Mesenchymal stem cell (in vitro differentiated cells and primary cell): ENCODE results near the gene CUEDC1.

Experiments used
- DNase-seq: peaks from one replicate; pipeline ENCODE4 v3.0.0-alpha.2; 2013
- H2AFZ ChIP-seq: one replicate; pipeline ENCODE4 v1.6.1; 2013; ENCODE audit warnings: low read depth, mild to moderate bottlenecking, control low read depth, inconsistent platforms, low read length, moderate library complexity
- H2AK5ac ChIP-seq: 2 replicates; pipeline ENCODE4 v1.6.1; 2013; ENCODE audit warnings: low read length, moderate library complexity, mild to moderate bottlenecking, inconsistent platforms; ENCODE audit not compliant: severe bottlenecking
- H2BK120ac ChIP-seq: one replicate; pipeline ENCODE4 v1.6.1; 2013; ENCODE audit warnings: low read depth, mild to moderate bottlenecking, inconsistent platforms, low read length, moderate library complexity
- H2BK12ac ChIP-seq, 2 experiments: one replicate each; pipeline ENCODE4 v1.6.1; 2013; ENCODE audit warnings: inconsistent platforms in 2 of 2, low read length in 2 of 2, mild to moderate bottlenecking in 2 of 2, moderate library complexity in 2 of 2, control low read depth in 1 of 2
- H2BK15ac ChIP-seq: one replicate; pipeline ENCODE4 v1.6.1; 2013; ENCODE audit warnings: mild to moderate bottlenecking, low read depth, inconsistent platforms; ENCODE audit not compliant: poor library complexity, severe bottlenecking
- H2BK5ac ChIP-seq: 2 replicates; pipeline ENCODE4 v1.6.1; 2013; ENCODE audit warnings: low read depth, mild to moderate bottlenecking, low read length, control low read depth, inconsistent platforms; ENCODE audit not compliant: poor library complexity, severe bottlenecking
- H3K14ac ChIP-seq, 2 experiments: one replicate each; pipeline ENCODE4 v1.6.1; 2013; ENCODE audit warnings: inconsistent platforms in 2 of 2, low read length in 2 of 2, control low read depth in 1 of 2, mild to moderate bottlenecking in 1 of 2, moderate library complexity in 1 of 2
- H3K18ac ChIP-seq, 2 experiments: one replicate each; pipeline ENCODE4 v1.6.1; 2013; ENCODE audit warnings: inconsistent platforms in 2 of 2, low read length in 2 of 2, control low read depth in 1 of 2, low read depth in 1 of 2, mild to moderate bottlenecking in 1 of 2
- H3K23ac ChIP-seq, 2 experiments: one replicate each; pipeline ENCODE4 v1.6.1; 2013; ENCODE audit warnings: inconsistent platforms in 2 of 2, low read length in 2 of 2, mild to moderate bottlenecking in 2 of 2, moderate library complexity in 2 of 2, control low read depth in 1 of 2
- H3K27ac ChIP-seq: 2 replicates; pipeline ENCODE4 v1.5.1; 2013; ENCODE audit warnings: mild to moderate bottlenecking, moderate library complexity, low read length, control low read depth, inconsistent platforms; ENCODE audit not compliant: poor library complexity, severe bottlenecking
- H3K27me3 ChIP-seq, 2 experiments: 2 replicates each; pipeline versions ENCODE4 v1.6.1 to v1.7.0; 2013; ENCODE audit warnings: low read length in 2 of 2, mild to moderate bottlenecking in 2 of 2, moderate library complexity in 2 of 2, control low read depth in 1 of 2, inconsistent platforms in 1 of 2; ENCODE audit not compliant: control insufficient read depth in 1 of 2, insufficient read depth in 1 of 2
- H3K36me3 ChIP-seq, 2 experiments: 2 replicates each; pipeline versions ENCODE4 v1.6.1 to v1.7.0; 2013; ENCODE audit warnings: low read length in 2 of 2, control low read depth in 1 of 2, inconsistent platforms in 1 of 2, low read depth in 1 of 2, mild to moderate bottlenecking in 1 of 2; ENCODE audit not compliant: insufficient read depth in 2 of 2, control insufficient read depth in 1 of 2
- H3K4ac ChIP-seq, 2 experiments: one replicate each; pipeline ENCODE4 v1.6.1; 2013; ENCODE audit warnings: inconsistent platforms in 2 of 2, low read length in 2 of 2, mild to moderate bottlenecking in 2 of 2, moderate library complexity in 2 of 2, control low read depth in 1 of 2, low read depth in 1 of 2
- H3K4me1 ChIP-seq: 2 replicates; pipeline ENCODE4 v1.6.1; 2013; ENCODE audit warnings: low read depth, low read length, control low read depth; ENCODE audit not compliant: control insufficient read depth, insufficient read depth
- H3K4me2 ChIP-seq: 2 replicates; pipeline ENCODE4 v1.6.1; 2013; ENCODE audit warnings: low read length, mild to moderate bottlenecking, inconsistent platforms; ENCODE audit not compliant: poor library complexity, severe bottlenecking
- H3K4me3 ChIP-seq, 2 experiments: 2 replicates each; pipeline versions ENCODE4 v1.5.1 to v1.7.0; 2013; ENCODE audit warnings: low read length in 2 of 2, mild to moderate bottlenecking in 2 of 2, control low read depth in 1 of 2, low read depth in 1 of 2; ENCODE audit not compliant: insufficient read depth in 1 of 2
- H3K79me1 ChIP-seq: replicated peaks from 2 replicates; pipeline ENCODE4 v1.6.1; 2013; ENCODE audit warnings: mild to moderate bottlenecking, control low read depth, low read length, inconsistent platforms; ENCODE audit not compliant: poor library complexity, severe bottlenecking
- H3K9ac ChIP-seq: 2 replicates; pipeline ENCODE4 v1.7.0; 2013; ENCODE audit warnings: mild to moderate bottlenecking, low read length, moderate library complexity
- H3K9me3 ChIP-seq: 2 replicates; pipeline ENCODE4 v1.7.0; 2013; ENCODE audit warnings: mild to moderate bottlenecking, low read length; ENCODE audit not compliant: control insufficient read depth
- H4K8ac ChIP-seq: one replicate; pipeline ENCODE4 v1.6.1; 2013; ENCODE audit warnings: inconsistent platforms, mild to moderate bottlenecking, low read length, moderate library complexity
- H4K91ac ChIP-seq: one replicate; pipeline ENCODE4 v1.6.1; 2013; ENCODE audit warnings: mild to moderate bottlenecking, low read length, inconsistent platforms
- WGBS: methylation state at CpG from one replicate; pipeline ENCODE4 v1.1.7; 2013; ENCODE audit warnings: mixed read lengths; 5-methylcytosine and 5-hydroxymethylcytosine counted together

CUEDC1 gene

GRCh38 chr17:57864273-57864672 is 90.9 kb downstream of the CUEDC1 start:
- H2BK15ac ChIP-seq, result no peak overlapping the region
- no peak overlapping the region for H3K4me3 ChIP-seq
- no peak overlapping the region for H3K23ac ChIP-seq
- H3K27ac ChIP-seq, result no peak overlapping the region
- H3K14ac ChIP-seq, result no peak overlapping the region
- H3K36me3 ChIP-seq, result peaks cover 35 to 38% of the 10 kb centered on the region in 2 experiments
- 87% methylated on average over 8 of the region's 8 CpGs for WGBS
- H4K8ac ChIP-seq, result no peak overlapping the region
- no peaks in the 10 kb centered on the region for H3K27me3 ChIP-seq
- no peak overlapping the region for H4K91ac ChIP-seq
- H2BK12ac ChIP-seq, result peak overlapping the region in 1 of 2 experiments; percentile 38
- DNase-seq, result no peak
- H2AFZ ChIP-seq, result no peak overlapping the region
- H3K79me1 ChIP-seq, result peaks cover 9% of the 10 kb centered on the region
- no peak overlapping the region for H3K18ac ChIP-seq
- peaks cover 54% of the 10 kb centered on the region for H3K4me1 ChIP-seq
- H3K9ac ChIP-seq, result no peak overlapping the region
- H2AK5ac ChIP-seq, result peak overlapping the region; percentile 50
- no peak overlapping the region for H2BK120ac ChIP-seq
- peak overlapping the region in 1 of 2 experiments; percentile 2 for H3K4ac ChIP-seq
- H3K9me3 ChIP-seq, result no peaks in the 10 kb centered on the region
- H3K4me2 ChIP-seq, result no peak overlapping the region
- H2BK5ac ChIP-seq, result no peak overlapping the region

GRCh38 chr17:57862694-57863667 is 92.2 kb downstream of the CUEDC1 start:
- peak overlapping the region; percentile 61 for H2BK120ac ChIP-seq
- no peak overlapping the region for H3K4me2 ChIP-seq
- peaks cover 9% of the 10 kb centered on the region for H3K79me1 ChIP-seq
- H2BK5ac ChIP-seq, result no peak overlapping the region
- H3K9me3 ChIP-seq, result no peaks in the 10 kb centered on the region
- peak overlapping the region; percentile 45 to 79 for H3K4ac ChIP-seq
- peak overlapping the region; percentile 44 to 90 for H3K18ac ChIP-seq
- H3K36me3 ChIP-seq, result peaks cover 30 to 32% of the 10 kb centered on the region in 2 experiments
- no peak overlapping the region for H3K14ac ChIP-seq
- H2AK5ac ChIP-seq, result peak overlapping the region; percentile 78
- 73% methylated on average over 11 of the region's 16 CpGs for WGBS
- H4K8ac ChIP-seq, result no peak overlapping the region
- peak overlapping the region; percentile 71 for H3K9ac ChIP-seq
- no peak overlapping the region for H2AFZ ChIP-seq
- no peak overlapping the region for H3K4me3 ChIP-seq
- DNase-seq, result peak; percentile 36
- peak overlapping the region; percentile 30 for H4K91ac ChIP-seq
- no peak overlapping the region for H3K27ac ChIP-seq
- H2BK12ac ChIP-seq, result peak overlapping the region; percentile 9 to 96
- peak overlapping the region; percentile 66 for H2BK15ac ChIP-seq
- no peak overlapping the region for H3K23ac ChIP-seq
- H3K4me1 ChIP-seq, result peaks cover 44% of the 10 kb centered on the region
- H3K27me3 ChIP-seq, result no peaks in the 10 kb centered on the region

GRCh38 chr17:57861790-57862693 is 93.2 kb downstream of the CUEDC1 start:
- Histone ChIP-seq H3K79me1 (peaks cover 6% of the 10 kb centered on the region), H2AK5ac (peak overlapping the region; percentile 71), H4K91ac (peak overlapping the region; percentile 77), H3K27me3 (no peaks in the 10 kb centered on the region), H3K9ac (peak overlapping the region; percentile 71), H3K4me2 (peak overlapping the region; percentile 54), H2BK5ac (peak overlapping the region; percentile 71), H3K36me3 (peaks cover 26 to 28% of the 10 kb centered on the region in 2 experiments), H2AFZ (no peak overlapping the region), H2BK12ac (peak overlapping the region; percentile 9 to 96), H3K9me3 (no peaks in the 10 kb centered on the region), H3K4me3 (peak overlapping the region; percentile 32 to 71), H2BK120ac (peak overlapping the region; percentile 89), H4K8ac (peak overlapping the region; percentile 85), H3K4me1 (peaks cover 37% of the 10 kb centered on the region), H3K27ac (peak overlapping the region; percentile 81), H3K23ac (peak overlapping the region in 1 of 2 experiments; percentile 62), H3K4ac (peak overlapping the region; percentile 45 to 79), H3K14ac (peak overlapping the region in 1 of 2 experiments; percentile 55), H3K18ac (peak overlapping the region; percentile 44 to 90), H2BK15ac (peak overlapping the region; percentile 66)
- DNase-seq, result peak; percentile 62
- 10% methylated on average over 48 of the region's 58 CpGs for WGBS
